SK-N-SH treated with all-trans-retinoic acid at 6 μM for 48 hours (cell line): ENCODE data around the gene MAML2.

Source experiments
- ATAC-seq: fragments of 200-7000 bp; cut with Tn5 transposase; 3 replicates; pipeline ENCODE4 v1.9.1; 2020; ENCODE audit warnings: mild to moderate bottlenecking, moderate library complexity
- BACH2 ChIP-seq: fragments of 250-450 bp; sonication (Bioruptor Pico); IDR thresholded peaks from 2 replicates; pipeline ENCODE4 v1.9.0; 2021; ENCODE audit warnings: mild to moderate bottlenecking, borderline replicate concordance
- CREB5 ChIP-seq: fragments of 250-450 bp; sonication (Bioruptor Pico); IDR thresholded peaks from 2 replicates; pipeline ENCODE4 v1.5.1; 2020; ENCODE audit warnings: low read depth, mild to moderate bottlenecking, moderate library complexity
- CSDC2 ChIP-seq: fragments of 250-450 bp; sonication (Bioruptor Pico); IDR thresholded peaks from 2 replicates; pipeline ENCODE4 v1.5.0; 2020; ENCODE audit warnings: mild to moderate bottlenecking, moderate library complexity
- CSRNP3 ChIP-seq: fragments of 250-450 bp; sonication (Bioruptor Pico); IDR thresholded peaks from 2 replicates; pipeline ENCODE4 v1.5.1; 2021; ENCODE audit warnings: mild to moderate bottlenecking, moderate library complexity
- GLIS3 ChIP-seq: fragments of 250-450 bp; sonication (Bioruptor Pico); IDR thresholded peaks from 2 replicates; pipeline ENCODE4 v1.5.0; 2020; ENCODE audit warnings: mild to moderate bottlenecking, moderate library complexity
- ISL1 ChIP-seq: fragments of 250-450 bp; sonication (Bioruptor Pico); IDR thresholded peaks from 2 replicates; pipeline ENCODE4 v2.1.2; 2022; ENCODE audit warnings: mild to moderate bottlenecking, moderate library complexity
- OSR1 ChIP-seq: fragments of 250-450 bp; sonication (Bioruptor Pico); IDR thresholded peaks from 2 replicates; pipeline ENCODE4 v1.8.0; 2022; ENCODE audit warnings: moderate library complexity, mild to moderate bottlenecking, inconsistent platforms
- PPARA ChIP-seq: fragments of 250-450 bp; sonication (Bioruptor Pico); IDR thresholded peaks from 2 replicates; pipeline ENCODE4 v1.5.0; 2020; ENCODE audit warnings: mild to moderate bottlenecking, borderline replicate concordance
- RARB ChIP-seq: fragments of 250-450 bp; sonication (Bioruptor Pico); IDR thresholded peaks from 2 replicates; pipeline ENCODE4 v1.8.0; 2021; ENCODE audit warnings: mild to moderate bottlenecking, moderate library complexity
- SNAI2 ChIP-seq: fragments of 250-450 bp; sonication (Bioruptor Pico); IDR thresholded peaks from 2 replicates; pipeline ENCODE4 v1.5.0; 2020; ENCODE audit warnings: mild to moderate bottlenecking, moderate library complexity
- TCF4 ChIP-seq: fragments of 250-450 bp; sonication (Bioruptor Pico); IDR thresholded peaks from 2 replicates; pipeline ENCODE4 v1.8.0; 2021; ENCODE audit warnings: mild to moderate bottlenecking, moderate library complexity, borderline replicate concordance
- TOX ChIP-seq: fragments of 250-450 bp; sonication (Bioruptor Pico); IDR thresholded peaks from 2 replicates; pipeline ENCODE4 v1.8.0; 2021; ENCODE audit warnings: mild to moderate bottlenecking, moderate library complexity, borderline replicate concordance
- TSHZ2 ChIP-seq: fragments of 250-450 bp; sonication (Bioruptor Pico); IDR thresholded peaks from 2 replicates; pipeline ENCODE4 v1.5.0; 2020; ENCODE audit warnings: mild to moderate bottlenecking, moderate library complexity
- ZC3H10 ChIP-seq: fragments of 250-450 bp; sonication (Bioruptor Pico); IDR thresholded peaks from 2 replicates; pipeline ENCODE4 v1.5.1; 2021; ENCODE audit warnings: mild to moderate bottlenecking, moderate library complexity
- ZFP3 ChIP-seq: fragments of 250-450 bp; sonication (Bioruptor Pico); IDR thresholded peaks from 2 replicates; pipeline ENCODE4 v1.5.0; 2020; ENCODE audit warnings: mild to moderate bottlenecking, moderate library complexity
- ZFP30 ChIP-seq: fragments of 450-650 bp; formaldehyde crosslinking; IDR thresholded peaks from 2 replicates; pipeline ENCODE4 v1.5.0; 2022; ENCODE audit warnings: mild to moderate bottlenecking, moderate library complexity
- ZNF565 ChIP-seq: fragments of 450-650 bp; formaldehyde crosslinking; conservative IDR thresholded peaks from 2 replicates; pipeline ENCODE4 v1.5.0; 2020; ENCODE audit warnings: low read depth, mild to moderate bottlenecking, moderate library complexity
- ZNF70 ChIP-seq: fragments of 450-650 bp; formaldehyde crosslinking; IDR thresholded peaks from 2 replicates; pipeline ENCODE4 v1.5.0; 2020; ENCODE audit warnings: mild to moderate bottlenecking, moderate library complexity
- ZNF8 ChIP-seq: fragments of 450-650 bp; formaldehyde crosslinking; IDR thresholded peaks from 2 replicates; pipeline ENCODE4 v1.5.0; 2020; ENCODE audit warnings: mild to moderate bottlenecking, moderate library complexity

The MAML2 gene

GRCh38 chr11:96235751-96236150 is 107.2 kb downstream of the MAML2 start:
- no peak; the same call in 2 of the 3 replicates for ATAC-seq

GRCh38 chr11:96234866-96235441 is 108.0 kb downstream of the MAML2 start:
- no peak for ATAC-seq
- TF ChIP-seq RARB, result no peak
- no peak for TF ChIP-seq CREB5 (CRISPR knock-in tag)
- no peak for TF ChIP-seq ZNF70 (CRISPR knock-in tag)
- TF ChIP-seq TSHZ2 (CRISPR knock-in tag), result no peak
- TF ChIP-seq ZFP3, result no peak
- no peak for TF ChIP-seq SNAI2 (CRISPR knock-in tag)

More at GRCh38 chr11:96235751-96236150, 107.2 kb downstream of the MAML2 start:
- TF ChIP-seq ISL1 (CRISPR knock-in tag) (no peak), ZFP30 (CRISPR knock-in tag) (no peak), ZFP3 (no peak), ZNF565 (CRISPR knock-in tag) (no peak), TOX (CRISPR knock-in tag) (no peak), BACH2 (CRISPR knock-in tag) (no peak), PPARA (CRISPR knock-in tag) (no peak), RARB (no peak), CREB5 (CRISPR knock-in tag) (no peak)

GRCh38 chr11:96232132-96232531 is 110.9 kb downstream of the MAML2 start:
- TF ChIP-seq ZFP3 (no peak), CSRNP3 (CRISPR knock-in tag) (no peak), ZNF70 (CRISPR knock-in tag) (no peak)
- ATAC-seq, result no peak

GRCh38 chr11:96230686-96231085 is 112.3 kb downstream of the MAML2 start:
- TF ChIP-seq ZNF8 (CRISPR knock-in tag) (no peak), ZFP3 (no peak), CREB5 (CRISPR knock-in tag) (no peak), ZC3H10 (no peak), ZNF565 (CRISPR knock-in tag) (no peak), TCF4 (CRISPR knock-in tag) (no peak), OSR1 (CRISPR knock-in tag) (no peak), RARB (no peak), ZNF70 (CRISPR knock-in tag) (no peak)
- ATAC-seq, result no peak

GRCh38 chr11:96229354-96229977 is 113.5 kb downstream of the MAML2 start:
- ATAC-seq, result peak; percentile 27; the same call in 2 of the 3 replicates
- TF ChIP-seq CREB5 (CRISPR knock-in tag) (no peak), ZNF565 (CRISPR knock-in tag) (no peak), GLIS3 (CRISPR knock-in tag) (no peak), TOX (CRISPR knock-in tag) (no peak), ZFP3 (no peak), OSR1 (CRISPR knock-in tag) (no peak), ZC3H10 (no peak), TCF4 (CRISPR knock-in tag) (no peak), CSDC2 (CRISPR knock-in tag) (no peak), CSRNP3 (CRISPR knock-in tag) (no peak)
